ENCODE data around the gene GRIK4.

GRCh38 chr11:120554766-120555432 is 43.4 kb downstream of the GRIK4 start:
- no peak for TF ChIP-seq CTCF (conservative IDR thresholded peaks at IDR 0.05; ENCODE audit: low read depth, low read length)
- TF ChIP-seq POLR2A (IDR thresholded peaks at IDR 0.05; ENCODE audit: low read depth, low read length) = no peak
- TF ChIP-seq MXI1 (IDR thresholded peaks at IDR 0.05; ENCODE audit: borderline replicate concordance, low read depth, low read length) = no peak
- TF ChIP-seq RAD21 (IDR thresholded peaks at IDR 0.05; ENCODE audit: low read length) = no peak
- no peak for TF ChIP-seq RCOR1 (IDR thresholded peaks at IDR 0.05; ENCODE audit: insufficient replicate concordance, low read length)
- TF ChIP-seq SMC3 (IDR thresholded peaks at IDR 0.05; ENCODE audit: low read depth, low read length) = no peak
- no peak for TF ChIP-seq MAZ (IDR thresholded peaks at IDR 0.05; ENCODE audit: borderline replicate concordance, low read depth, low read length)
